ENCODE results near the gene TOP3A.
A peak's percentile ranks its signal among the peaks of the same experiment; 100 is the strongest.

Gene TOP3A

DNA sequence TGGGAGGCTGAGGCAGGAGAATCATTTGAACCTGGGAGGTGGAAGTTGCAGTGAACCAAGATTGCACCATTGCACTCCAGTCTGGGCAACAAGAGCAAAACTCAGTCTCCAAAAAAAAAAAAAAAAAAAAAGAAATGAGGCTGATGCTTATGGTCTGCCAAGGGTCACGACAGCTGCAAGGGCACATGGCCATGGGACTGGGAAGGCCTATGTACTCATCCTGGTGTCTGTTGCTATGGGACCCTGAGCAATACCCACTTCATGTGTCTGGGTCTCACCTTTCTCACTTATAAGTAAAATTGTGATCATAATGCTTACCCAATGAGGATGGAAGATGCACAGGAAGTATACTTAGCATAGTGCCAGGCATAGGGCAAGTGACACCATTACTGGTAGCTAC, 37.7 kb downstream of the TOP3A start:
- no peak for DNase-seq (ENCODE audit: low read depth)

DNA sequence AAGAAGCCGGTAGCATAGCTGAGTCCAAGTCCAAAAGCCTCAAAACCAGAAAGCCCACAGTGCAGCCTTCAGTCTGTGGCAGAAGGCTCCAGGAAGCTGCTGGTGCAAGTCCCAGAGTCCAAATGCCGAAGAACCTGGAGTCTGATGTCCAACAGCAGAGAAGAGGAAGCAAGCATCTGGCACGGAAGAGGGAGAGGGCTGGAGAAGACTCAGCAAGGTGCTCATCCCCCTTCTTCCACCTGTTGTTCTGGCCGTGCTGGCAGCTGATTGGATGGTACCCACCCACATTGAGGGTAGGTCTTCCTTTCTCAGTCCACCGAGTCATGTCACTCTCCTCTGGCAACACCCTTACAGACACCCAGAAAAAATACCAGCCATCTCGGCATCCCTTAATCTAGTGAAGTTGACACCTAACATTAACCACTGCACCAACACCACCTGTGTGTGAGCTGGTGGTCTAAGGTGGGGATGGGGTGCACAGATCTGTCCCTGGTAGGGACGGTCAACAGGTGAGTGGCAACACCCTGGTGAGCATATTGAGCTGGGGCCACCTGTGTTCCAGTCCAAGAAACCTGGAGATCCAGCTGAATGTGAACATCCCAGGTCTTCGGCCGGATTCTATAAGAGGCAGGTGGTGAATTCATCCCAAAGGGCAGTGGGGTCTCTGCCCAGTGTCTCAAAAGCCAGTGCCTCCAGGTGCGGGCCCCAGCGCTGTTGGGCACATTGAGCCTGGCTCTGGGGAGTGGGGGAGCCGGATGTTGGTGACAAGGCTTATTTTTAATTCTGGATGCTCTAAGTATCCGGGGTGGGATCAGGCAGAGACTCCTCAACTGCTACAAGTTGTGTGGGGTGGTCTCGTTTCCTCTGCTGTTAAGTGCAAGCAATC, 44.5 kb downstream of the TOP3A start:
- DNase-seq (ENCODE audit: low read depth), result no peak

DNA sequence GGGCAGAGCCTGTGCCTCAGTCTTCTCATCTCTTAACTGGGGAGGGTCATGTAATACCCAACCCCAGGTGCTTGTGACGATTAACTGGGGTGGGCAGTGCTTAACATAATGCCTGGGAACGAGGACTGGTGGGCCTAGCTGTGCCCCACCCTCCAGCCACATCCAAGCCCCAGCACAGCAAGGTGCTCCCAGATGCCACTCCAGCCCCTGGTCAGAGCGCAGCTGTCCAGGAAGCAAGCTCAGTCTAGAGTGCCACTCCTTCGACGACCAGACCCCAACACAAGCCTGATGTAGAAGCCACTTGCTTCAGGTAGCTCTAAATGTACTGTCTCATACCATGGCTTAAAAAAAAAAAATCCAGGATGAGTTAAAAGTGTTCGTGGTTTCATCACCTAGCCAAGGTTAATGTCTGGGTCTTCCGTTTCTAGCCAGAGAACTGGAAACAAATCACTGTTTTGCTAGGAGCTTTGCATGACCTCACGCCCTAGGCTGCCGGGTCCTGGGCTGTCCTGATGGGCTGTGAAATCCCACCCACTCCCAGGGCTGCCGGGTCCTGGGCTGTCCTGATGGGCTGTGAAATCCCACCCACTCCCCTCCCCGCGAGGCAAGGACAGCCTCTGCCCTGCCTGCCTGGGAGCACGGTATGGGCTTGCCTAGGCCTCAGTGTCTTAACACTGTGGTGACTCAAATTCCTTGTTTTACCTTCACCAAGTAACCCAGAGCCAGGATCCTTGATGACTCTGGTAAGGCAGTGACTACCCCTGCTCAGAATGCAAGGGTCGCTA, 46.7 kb downstream of the TOP3A start:
- peak; percentile 43 for DNase-seq (ENCODE audit: low read depth)

DNA sequence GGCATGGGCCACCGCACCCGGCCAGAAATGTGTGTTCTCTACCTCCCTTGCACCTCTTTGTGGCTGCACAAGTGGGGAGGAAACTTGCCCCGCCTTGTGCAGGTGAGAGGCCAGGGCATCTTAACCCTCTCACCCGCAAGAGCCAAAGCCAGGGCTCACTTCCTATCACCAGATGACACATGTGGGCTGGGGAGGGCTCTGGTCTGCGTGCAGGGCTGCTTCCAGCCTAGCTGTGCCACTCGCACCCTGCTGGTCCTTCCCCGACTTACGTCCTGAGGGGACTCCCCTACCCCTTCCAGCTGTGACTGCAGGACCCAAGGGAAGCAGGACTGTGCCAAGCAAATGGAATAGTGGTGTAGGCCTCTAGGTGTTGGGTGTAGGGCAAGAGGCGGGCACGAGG, 47.4 kb downstream of the TOP3A start:
- DNase-seq (ENCODE audit: low read depth), result no peak

DNA sequence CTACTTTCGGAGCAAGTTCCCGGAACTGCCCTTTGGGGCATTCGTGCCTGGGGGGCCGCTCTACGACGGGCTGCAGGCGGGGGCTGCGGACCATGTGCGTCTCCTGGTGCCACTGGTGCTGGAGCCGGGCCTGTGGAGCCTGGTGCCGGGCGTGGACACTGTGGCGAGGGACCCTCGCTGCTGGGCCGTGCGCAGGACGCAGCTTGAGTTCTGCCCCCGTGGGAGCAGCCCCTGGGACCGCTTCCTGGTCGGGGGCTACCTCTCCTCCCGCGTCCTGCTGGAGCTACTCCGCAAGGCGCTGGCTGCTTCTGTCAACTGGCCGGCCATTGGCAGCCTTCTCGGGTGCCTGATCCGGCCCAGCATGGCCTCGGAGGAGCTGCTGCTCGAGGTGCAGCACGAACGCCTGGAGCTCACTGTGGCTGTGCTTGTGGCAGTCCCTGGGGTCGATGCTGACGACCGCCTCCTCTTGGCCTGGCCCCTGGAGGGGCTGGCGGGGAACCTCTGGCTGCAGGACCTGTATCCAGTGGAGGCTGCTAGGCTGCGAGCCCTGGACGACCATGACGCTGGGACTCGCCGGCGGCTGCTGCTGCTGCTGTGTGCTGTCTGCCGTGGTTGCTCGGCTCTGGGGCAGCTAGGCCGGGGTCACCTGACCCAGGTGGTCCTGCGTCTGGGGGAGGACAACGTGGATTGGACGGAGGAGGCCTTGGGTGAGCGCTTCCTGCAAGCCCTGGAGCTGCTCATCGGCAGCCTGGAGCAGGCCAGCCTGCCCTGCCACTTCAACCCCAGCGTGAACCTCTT, 50.7 kb downstream of the TOP3A start:
- DNase-seq (ENCODE audit: low read depth), result no peak

DNA sequence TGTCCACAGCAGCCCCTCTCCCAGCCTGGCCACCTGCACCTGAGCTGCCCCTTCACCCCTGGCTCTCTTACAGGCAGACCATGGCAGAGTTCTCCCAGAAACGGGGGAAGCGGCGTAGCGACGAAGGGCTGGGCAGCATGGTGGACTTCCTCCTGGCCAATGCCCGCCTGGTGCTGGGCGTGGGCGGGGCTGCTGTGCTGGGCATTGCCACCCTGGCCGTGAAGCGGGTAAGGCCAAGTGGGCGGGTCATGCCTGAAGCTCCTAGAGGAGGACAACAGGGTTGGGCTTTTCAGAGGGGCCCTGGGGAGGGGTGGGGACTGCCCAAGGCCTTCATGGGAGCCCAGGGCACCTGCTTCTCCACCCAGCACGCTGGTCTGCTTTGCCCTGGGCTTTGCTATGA, 52.2 kb downstream of the TOP3A start:
- no peak for DNase-seq (ENCODE audit: low read depth)

DNA sequence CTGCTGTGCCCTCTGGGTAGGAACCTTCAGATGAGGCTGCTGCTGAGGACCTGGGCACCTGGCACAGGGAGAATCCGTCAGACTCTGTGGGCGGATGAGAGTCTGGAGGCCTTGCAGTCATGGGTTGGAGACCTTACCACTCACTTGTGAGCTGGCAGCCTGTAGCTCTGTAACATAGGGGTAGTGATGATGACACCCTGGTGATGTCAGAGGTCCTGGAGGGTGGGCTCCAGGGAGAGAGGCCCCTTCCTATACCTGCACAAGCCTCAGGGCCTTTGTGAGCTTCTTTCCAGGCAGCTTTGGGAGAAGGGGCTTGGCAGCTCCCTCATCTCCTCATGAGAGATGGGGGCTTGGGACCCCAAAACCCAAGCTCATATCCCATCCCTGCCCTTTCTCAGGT, 52.7 kb downstream of the TOP3A start:
- DNase-seq (ENCODE audit: low read depth), result no peak

DNA sequence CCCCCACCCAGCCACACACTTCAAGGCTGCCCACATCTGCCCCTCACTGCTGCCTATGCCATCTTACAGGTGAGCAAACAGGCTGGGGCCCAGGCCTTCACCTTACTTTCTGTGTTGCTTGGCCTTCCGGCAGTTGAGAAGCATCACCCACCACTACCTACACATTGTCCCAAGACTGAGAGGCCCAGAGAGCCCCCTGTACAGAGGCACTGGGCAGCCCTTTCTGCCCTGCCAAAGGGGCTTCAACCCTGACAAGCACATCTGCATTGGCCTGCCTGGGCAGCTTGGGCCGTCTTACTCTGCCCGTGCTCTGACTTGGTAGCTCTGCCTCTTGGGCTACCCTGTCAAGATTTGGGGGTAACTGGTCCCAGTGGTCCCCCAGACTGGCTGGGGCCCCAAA, 53.1 kb downstream of the TOP3A start:
- DNase-seq (ENCODE audit: low read depth), result no peak

DNA sequence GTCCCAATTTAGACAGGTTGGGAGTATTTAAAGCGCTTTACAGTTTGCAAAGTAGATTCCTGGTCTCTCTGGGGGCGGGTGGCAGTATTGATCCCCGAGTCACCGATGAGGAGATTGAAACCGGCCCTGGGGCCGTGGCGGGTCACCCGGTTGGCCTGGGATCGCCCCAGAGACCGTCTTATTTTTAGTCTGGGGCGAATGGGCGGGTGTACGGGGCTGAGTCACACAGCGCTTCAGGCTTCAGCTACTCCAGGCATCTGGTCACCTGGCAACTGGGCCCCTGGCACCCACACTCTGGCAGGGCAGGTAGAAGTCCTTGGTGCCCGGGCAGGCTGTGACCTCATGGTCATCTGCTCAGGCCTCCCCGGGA, 53.7 kb downstream of the TOP3A start:
- DNase-seq (ENCODE audit: low read depth), result peak; percentile 35

DNA sequence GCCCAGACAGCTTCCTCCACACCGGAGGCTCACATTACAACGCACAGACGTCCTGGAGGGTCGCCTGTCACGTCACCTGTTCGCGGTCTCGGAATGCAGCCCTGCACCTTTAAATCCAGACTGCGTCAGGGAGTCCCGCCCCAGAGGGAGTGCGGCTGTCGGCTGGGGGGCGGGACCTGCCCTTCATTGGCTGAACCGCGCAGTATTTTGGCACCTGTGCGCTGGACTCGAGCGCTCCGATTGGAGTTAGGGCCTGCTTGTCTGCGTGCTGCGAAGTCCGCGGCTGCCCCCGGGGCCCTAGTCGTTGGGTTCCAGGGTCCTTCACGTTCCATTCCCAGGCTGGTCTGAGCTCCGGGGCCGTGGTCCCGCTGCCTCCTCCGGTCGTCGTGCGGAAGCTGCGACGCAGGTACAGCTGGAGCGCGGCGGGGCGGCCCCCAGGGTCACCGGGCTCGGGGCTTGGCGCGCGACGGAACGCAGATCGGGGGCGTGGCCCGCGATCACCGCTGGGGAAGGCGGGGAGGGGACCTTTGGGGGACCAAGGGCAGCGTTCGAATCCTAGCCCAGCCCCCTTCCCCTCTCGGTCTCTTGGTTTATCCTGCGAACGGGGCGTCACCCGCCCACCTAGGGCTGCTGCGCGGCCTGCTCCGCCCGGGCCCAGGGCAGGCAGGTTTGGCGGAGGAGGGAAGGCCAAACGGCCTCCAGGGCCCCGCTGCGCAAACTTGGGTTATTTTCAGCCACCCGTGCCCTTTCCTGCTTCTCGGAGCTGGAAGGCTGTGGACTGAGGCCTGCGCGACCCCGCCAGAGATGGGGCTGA, 54.3 kb downstream of the TOP3A start, which contains the start of gene MIEF2:
Gene MIEF2, plus strand, starts transcription at position 331 of the 814 bp plus-strand sequence. CDS start 2,059 bp downstream, outside the sequence.
- DNase-seq (ENCODE audit: low read depth), result peak; percentile 92

DNA sequence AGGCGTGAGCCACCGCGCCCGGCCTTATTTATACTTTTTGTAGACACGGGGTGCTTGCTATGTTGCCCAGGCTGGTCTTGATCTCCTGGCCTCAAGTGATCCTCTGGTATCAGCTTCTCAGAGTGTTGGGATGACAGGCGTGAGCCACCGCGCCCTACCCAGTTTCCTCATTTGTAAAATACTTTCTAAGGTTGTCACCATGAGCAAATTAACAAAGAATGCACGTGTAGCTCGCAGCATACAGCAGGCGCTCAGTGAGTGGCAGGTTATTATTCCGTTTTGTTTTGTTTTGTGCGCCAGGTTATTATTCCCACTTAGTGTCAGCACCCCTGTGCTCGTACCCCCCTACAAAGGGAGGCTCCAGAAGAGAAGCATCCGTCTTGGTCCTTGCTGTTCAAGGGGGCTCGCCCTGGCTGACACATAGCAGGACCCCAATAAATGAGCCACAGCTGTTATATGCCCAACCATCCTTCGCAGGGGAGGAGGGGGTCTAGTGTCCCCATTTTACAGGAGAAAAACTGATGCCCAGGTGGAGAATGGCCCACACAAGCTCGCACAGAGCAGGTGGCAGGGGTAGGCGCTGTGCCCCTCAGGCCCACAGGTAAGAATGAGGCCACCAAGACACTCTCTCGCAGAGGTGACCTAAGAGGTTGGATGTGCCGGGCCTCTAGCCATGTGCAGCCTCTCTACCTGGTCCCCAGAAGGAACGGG, 55.0 kb downstream of the TOP3A start:
- DNase-seq (ENCODE audit: low read depth), result no peak

DNA sequence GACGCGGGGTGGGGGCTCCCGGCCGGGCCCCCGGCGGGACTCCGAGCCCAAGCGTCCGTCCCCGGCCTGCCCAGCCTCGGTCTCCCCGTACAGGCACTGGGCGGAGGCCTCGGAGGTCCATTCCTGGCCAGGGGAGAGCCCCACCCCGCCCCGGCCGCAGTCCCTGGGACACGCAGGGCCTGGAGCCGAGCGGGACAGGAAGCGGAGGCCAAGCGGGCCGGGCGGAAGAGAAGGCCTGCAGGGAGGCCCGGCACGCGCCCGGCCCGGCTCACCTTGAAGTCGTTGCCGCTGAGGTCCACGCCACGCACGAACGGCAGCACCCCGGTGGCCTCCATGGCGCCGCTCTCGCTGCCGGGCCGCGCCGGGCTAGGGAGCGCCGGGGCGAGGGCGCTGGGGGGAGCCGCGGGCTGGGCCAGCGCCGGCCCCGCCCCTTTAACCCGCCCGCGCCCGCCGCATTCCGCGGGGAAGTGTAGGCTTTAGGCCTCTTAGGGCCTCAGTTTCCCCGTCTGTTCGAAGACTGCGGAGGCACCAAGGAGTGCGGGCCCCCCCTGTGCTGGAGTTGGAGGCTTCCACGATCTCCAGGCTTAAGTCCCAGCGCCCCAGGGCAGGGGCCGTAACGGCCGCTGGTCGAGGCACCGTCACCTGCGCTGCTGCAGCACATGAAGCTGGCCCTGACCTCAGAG, 56.3 kb downstream of the TOP3A start, which contains the start of gene FLII:
Gene FLII, minus strand, starts transcription at position 383 of the 683 bp plus-strand sequence. Its CDS starts 48 bp downstream, at position 335.
- DNase-seq (ENCODE audit: low read depth), result peak; percentile 13

DNA sequence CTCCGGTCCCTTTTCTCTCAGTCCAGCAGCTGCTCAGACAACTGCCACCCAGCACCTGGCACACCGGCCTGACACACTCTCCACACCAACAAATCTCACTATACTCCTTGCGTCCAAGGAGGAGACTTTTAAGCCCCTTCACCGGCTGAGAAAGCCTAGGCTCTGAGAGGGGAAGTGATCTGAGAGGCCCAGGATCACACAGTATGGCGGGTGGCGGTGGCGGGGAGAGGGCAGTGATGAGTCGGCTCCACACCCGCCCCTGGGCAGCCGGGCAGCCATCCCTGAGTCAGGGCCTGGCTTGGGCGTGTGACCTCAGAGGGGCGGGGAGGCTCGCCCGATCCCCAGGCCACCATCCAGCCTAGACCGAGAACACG, 56.8 kb downstream of the TOP3A start:
- peak; percentile 60 for DNase-seq (ENCODE audit: low read depth)

DNA sequence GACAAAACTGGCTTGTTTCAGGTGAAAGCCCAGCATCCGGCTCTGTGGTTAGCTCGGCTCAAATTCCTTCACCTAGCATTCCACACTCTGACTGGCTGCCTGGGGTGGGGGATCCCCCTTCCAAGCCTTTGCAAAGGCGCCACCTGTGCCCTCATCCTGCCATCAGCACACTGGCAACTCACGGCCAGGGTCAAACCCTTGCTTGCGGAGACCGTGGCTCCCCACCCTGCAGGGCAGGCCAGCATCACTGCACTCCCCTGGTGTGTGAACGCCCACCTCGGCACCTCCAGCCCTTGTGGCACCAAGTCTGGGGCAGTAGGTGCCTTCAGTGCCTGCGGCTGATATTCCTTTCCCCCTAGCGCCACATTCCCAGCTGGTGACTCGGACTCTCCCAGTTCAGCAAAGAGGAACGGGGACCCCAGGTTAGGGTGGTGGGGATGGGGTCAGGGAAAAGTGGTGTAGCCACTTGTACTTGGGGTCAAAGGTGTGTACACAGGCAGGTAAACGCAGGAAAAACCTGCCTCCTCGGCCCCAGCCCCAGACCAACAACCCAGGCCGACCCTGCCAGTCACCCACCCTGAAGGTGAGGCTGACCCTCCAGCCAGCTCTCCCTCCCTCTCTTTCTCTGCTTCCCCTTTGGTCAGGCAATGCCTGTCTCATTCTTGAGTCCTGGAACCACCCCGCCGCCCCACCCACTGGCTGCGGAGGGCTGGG, 57.4 kb downstream of the TOP3A start:
- DNase-seq (ENCODE audit: low read depth), result peak; percentile 15

DNA sequence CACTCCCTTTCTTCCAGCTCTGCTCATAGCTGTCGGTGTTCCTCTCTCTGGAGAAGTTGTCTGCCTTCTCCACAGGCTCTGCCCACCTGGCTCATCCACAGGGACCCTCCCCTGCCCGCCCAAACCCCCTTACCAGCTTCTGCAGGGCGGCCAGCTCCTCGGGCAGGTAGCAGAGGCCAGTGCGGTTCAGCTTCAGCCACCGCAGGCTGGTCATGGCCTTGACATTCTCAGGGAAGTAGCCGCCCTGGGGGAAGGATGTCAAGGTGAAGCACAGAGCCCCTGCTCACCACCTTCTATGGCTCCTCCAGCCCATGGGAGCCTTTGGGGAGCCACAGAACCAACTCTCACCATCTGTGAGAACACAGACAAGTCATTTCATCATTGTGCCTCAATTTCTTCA, 58.0 kb downstream of the TOP3A start:
- no peak for DNase-seq (ENCODE audit: low read depth)

DNA sequence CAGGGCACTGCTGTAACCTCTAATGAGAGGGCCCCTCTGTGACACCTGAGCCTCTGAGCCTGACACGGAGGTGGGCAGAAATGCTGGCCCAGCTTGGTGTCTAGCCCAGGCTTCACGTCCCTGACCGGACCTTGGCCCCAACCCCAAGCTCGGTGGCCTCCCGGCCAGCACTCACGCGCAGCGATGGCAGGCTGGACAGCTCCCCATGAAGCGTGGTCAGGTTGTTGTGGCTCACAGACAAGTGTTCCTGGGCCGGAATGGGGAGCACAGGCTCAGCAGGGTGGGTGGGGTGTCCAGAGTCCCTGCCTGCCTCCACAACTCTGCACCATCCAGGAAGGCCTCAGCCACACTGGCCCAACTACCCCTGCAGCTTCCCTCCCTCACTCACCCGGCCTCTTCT, 58.4 kb downstream of the TOP3A start:
- no peak for DNase-seq (ENCODE audit: low read depth)

DNA sequence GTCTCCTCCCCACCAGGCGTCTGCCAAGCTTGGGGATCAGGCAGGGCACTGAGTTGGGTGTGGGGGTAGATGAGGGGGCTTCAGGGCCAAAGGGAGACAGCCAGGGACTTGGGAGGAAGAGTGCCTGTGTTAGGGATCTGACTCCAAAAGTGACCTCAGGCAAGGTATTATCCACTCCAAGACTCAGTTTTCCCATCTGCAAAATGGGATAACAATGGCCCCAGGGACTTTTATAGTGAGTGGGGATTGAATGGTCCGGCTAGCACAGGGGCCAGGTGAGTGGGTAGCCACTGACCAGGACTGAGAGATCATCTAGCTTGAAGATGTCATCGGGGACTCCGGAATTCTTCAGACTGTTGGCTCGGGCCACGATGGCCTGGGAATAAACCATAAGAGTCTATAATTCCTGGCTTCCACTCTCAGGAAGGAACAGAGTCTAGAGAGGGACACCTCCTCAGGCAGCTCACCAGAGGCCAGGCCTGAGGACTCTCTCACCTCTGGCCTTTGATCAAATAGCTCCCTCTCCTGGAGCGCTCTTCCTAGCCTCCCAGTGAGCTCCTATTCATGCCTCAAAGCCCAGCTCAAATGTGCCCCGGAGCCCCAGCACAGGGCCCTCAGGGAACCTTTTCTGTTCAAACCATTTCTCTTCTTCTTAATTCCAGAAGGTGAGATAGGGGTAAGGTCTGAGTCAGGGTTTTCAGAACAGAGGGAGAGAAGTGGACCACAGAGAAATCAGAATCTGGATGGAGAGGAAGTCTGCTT, 59.7 kb downstream of the TOP3A start:
- no peak for DNase-seq (ENCODE audit: low read depth)

DNA sequence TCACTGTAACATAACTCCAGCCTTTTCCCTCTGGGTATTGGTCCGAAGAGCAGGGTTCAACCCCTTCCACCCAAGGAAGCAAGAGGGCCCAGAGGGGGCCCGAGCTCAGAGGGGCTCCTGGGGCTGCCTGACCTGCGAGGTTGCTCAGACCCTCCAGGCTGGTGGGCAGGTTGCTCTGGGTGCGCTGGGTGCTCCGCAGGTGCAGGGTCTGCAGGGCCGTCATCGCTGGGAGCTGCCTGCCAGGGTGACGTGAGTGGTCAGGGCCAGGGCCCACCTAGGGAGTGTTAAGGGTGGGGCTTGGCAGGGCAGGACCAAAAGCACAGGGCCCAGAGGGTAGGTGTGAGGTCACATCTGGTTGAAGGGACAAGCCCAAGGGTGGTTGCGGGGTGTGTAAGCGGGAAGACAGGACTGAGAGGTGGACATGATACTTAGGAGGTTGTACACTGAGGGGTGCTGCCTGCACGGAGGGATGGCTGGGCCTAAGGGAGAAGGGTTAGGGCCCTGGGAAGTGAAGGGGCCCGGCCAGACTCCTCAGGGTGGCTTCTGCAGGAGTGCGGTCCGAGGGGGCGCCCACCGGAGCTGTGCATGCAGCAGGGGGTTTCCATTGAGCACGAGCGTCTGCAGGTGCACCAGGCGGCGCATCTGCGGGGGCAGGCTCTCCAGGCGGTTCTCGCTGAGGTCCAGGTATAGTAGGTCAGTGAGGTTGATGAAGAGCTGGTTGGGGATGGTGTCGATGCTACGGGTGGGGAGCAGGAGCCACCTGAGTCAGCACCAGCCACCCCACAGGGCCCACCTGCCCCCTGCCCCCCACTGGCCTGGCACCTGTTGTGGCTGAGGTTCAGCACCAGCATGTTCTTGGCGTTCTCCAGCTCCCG, 60.6 kb downstream of the TOP3A start:
- no peak for DNase-seq (ENCODE audit: low read depth)
